Astrocyte of the spinal cord (primary cell): ENCODE results near the gene PAEP.

ENCODE experiments used
- DNase-seq: peaks from one replicate; pipeline ENCODE4 v3.0.0; 2011; ENCODE audit warnings: low read depth, low spot score
- H3K4me3 ChIP-seq: 2 replicates; pipeline ENCODE4 v1.5.1; 2011; ENCODE audit warnings: low read depth, mild to moderate bottlenecking, low read length, moderate library complexity
- in situ Hi-C: cut with HindIII; loops from 2 replicates; pipeline ENCODE4 v1.10.0; 2017; ENCODE audit warnings: low sequenced_read_pairs
- TF ChIP-seq, protein P1 (sequence below): IDR thresholded peaks from 2 replicates; pipeline ENCODE4 v1.5.1; 2012; ENCODE audit warnings: low read depth, mild to moderate bottlenecking, low read length, inconsistent platforms

The PAEP gene

DNA sequence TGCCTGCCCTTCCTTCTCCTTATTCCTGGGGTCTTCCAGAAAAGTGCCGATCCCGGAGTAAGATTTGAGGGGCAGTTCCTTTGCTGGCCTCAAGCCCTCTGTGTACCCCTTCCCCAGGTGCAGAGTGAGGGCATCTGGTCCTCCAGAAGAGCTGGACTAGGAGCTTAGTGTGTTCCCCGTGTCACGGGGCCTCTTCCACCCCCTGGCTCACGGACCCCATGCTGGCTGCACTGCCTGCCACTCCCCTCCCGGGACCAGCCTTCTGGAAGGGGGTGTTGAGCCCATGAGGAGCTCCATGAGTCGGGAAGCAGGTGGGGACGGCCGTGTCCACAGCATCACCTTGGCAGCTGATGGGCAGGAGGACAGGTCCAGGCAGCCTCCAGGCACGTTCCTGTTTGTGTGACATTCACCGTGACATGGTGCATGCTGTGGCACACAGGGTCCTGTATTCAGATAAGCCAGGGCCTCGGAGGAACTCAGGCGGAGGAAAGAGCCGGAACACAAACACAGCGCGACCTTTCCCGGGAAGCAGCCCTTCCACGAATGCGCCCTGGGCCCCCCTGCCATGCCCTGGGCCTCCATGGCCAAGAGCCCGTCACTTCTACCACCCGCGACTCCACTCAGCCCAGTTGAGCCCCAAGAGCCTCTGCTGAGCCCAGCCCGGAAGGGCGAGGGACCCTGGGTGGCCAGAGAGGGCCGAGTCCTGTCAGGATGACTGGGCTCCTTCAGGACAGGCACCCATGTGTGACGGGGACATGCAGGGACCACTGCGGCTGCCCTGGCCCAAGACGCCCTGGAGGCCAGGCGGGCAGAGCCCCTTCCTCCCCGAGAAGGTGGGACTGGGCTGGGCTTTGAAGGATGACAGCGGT, 46.2 kb upstream of the PAEP start:
- no peak overlapping the region for H3K4me3 ChIP-seq
- in situ Hi-C loops: no loop called here
- TF ChIP-seq, protein P1, sequence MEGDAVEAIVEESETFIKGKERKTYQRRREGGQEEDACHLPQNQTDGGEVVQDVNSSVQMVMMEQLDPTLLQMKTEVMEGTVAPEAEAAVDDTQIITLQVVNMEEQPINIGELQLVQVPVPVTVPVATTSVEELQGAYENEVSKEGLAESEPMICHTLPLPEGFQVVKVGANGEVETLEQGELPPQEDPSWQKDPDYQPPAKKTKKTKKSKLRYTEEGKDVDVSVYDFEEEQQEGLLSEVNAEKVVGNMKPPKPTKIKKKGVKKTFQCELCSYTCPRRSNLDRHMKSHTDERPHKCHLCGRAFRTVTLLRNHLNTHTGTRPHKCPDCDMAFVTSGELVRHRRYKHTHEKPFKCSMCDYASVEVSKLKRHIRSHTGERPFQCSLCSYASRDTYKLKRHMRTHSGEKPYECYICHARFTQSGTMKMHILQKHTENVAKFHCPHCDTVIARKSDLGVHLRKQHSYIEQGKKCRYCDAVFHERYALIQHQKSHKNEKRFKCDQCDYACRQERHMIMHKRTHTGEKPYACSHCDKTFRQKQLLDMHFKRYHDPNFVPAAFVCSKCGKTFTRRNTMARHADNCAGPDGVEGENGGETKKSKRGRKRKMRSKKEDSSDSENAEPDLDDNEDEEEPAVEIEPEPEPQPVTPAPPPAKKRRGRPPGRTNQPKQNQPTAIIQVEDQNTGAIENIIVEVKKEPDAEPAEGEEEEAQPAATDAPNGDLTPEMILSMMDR: no peak
- no peak for DNase-seq

DNA sequence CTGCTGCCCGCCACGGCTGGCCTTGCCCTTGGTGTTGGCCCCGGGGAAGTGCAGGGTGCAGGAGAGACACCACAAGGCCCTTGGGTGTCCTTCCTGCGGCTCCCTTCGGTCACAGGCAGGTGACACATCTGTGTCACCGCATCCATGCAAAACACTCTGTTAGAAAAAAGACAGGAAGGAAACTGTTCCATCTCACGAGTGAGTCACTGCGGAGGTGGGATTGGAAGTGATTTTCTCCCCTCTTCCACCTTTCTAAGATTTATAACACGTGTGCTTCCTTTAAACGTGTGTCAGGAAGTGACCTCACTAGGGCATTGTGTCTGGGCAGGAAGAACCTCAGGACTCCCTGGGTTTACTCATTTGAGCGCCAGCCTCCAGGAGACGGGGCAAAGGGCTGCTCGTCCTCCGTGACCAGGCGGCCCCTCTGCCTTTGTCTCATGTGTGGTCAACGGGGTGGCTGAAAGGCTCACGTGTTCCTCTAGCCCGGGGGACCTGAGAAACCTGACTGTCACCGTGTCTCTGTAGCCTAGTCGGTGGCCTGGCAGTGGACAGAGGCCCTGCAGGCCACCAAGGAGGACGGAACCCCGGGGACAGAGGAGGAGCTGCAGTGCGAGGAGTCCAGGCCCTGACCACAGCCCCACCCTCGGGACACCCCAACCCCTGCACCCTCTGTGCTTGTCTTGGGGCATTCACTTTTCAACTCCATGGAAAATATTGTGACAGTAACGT, 45.3 kb upstream of the PAEP start:
- DNase-seq: no peak

DNA sequence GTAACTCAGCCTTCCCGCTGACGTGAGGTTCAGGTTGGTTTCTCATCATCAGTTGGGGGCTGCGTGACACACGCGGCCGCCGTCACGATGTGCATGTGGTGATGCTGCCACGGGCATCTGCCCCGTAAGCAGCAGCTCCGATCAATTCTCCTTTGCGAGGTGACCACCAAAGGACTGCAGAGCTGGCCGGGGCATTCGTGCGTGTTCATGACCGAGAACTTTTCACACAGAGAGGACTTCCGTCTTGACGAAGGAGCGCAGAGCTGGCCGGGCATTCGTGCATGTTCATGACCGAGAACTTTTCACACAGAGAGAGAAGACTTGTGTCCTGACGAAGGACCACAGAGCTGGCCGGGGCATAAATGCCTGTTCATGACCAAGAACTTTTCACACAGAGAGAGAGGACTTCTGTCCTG, 44.1 kb upstream of the PAEP start:
- no peak overlapping the region for H3K4me3 ChIP-seq
- in situ Hi-C loops: no loop called here
- no peak for DNase-seq
- TF ChIP-seq, protein P1: no peak

More for the DNA sequence above, 45.3 kb upstream of the PAEP start:
- TF ChIP-seq, protein P1: no peak
- no peak overlapping the region for H3K4me3 ChIP-seq
- in situ Hi-C loops: no loop called here

DNA sequence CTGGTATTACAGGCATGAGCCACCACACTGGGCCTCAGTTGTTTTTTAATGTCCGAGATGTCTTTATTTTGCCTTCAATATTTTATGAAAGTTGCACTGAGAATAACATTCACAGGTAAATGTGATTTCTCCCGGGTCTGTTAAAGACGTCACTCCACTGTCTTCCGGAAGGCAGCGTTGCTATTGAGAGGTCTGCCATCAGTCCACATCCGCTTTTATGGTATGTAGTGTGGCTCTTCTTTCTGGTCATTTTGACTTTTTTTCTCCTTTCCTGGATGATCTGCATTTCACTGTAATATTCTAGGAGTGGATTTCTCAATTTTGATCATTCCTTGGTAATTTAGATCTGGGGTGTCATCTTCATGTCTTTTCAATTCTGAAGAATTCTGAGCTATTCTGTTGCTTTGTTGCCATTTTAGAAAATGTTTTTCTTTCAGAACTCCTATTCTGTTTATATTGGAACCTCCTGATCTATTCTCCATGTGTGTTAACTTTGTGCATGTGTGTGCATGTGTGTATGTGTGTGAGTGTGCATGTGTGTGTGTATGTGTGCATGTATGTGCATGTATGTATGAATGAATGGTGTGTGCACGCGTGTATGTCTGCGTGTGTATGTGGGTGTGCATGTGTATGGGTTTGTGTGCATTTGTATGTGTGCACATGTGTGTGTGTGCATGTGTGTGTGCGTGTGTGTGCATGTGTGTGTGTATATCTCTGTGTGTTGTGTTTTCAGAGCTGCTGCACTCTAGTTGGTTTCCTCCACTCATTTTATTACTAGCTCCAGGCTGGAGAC, 42.2 kb upstream of the PAEP start:
- DNase-seq: no peak
- TF ChIP-seq, protein P1: no peak
- no peak overlapping the region for H3K4me3 ChIP-seq
- in situ Hi-C loops: no loop called here

DNA sequence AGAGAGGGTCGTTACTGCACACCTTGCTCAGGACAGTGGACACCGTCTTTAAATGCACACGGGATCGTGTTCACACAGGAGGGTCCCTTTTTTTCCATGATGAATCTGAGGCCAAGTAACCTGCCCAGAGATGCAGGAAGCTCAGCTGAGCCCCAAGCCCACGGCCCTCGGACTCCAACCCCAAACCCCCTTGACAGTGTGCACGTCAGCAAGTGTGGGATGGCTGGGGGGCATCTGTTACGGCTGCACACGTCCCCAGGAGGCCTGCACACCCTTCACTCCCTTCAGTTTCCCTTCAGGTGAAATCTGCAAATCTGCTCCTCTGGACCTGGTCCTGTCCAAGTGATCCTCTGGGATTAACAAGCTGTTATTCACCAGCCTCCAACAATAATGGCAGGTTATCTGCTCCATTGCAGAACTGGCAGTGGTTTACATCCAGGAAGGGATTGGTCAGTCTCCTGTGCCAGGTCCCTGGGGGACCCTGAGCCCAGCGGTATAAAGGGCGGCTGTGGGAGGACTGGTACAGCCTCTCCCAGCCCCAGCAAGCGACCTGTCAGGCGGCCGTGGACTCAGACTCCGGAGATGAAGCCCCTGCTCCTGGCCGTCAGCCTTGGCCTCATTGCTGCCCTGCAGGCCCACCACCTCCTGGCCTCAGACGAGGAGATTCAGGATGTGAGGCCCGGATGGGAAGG, 40.5 kb upstream of the PAEP start, which contains the start of gene LCN1:
Gene LCN1 (plus strand): TSS at position 525 of the 692 bp plus-strand sequence. CDS start 58 bp downstream, at position 583.
- H3K4me3 ChIP-seq: no peak within 1 kb of the TSS
- in situ Hi-C loops: no loop called here
- TF ChIP-seq, protein P1: no peak
- no peak for DNase-seq

DNA sequence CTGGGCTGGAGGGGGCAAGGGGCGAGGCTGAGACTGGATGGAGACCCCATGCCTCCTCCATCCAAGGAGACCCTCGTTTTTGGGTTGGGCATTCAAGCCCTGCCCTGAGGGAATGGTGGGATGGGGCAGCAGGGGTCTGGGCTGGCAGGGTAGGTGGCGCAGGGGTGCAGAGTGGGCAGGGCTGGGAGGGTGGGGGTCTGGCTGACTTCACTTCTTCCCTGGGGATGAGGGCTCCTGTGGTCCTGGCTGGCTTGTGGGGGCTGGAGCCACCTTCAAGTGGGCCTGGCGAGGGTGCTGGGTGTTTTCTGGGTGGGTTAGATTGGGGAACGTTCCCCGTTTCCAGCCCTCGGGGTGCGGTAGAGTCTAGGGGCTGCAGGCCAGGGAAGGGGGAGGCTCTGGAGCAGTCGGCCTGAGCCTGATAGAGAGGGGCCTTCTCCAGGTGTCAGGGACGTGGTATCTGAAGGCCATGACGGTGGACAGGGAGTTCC, 39.9 kb upstream of the PAEP start:
- TF ChIP-seq, protein P1: no peak
- in situ Hi-C loops: no loop called here
- H3K4me3 ChIP-seq: no peak overlapping the region
- no peak for DNase-seq
